ENCODE results near the gene PACS1.

Gene PACS1

DNA sequence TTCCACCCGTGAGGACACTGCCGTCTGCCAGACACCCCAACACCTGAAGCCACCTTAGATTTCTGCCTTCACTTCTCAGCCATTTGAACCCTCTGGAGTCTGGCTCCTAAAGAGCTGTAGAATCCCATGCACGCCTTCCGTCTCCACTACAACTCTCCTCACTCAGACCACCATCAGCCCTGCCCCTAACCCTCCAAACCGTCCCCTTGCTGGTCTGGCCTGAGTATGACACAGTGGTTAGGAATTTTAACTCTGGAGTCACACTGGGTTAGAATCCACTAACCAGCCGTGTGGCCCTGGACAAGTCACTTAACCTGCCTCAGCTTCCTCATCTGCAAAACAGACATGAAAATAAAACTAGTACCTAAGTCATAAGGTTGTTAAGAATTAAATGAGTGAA, 210.9 kb downstream of the PACS1 start:
- no peak overlapping the region for H3K4me3 ChIP-seq (ENCODE audit: low read length)
- WGBS, result 64% methylated on average over 6 of the region's 6 CpGs
- peaks cover 11% of the 10 kb centered on the region for H3K36me3 ChIP-seq (ENCODE audit: insufficient read depth, low read length)
- no peak overlapping the region for H3K27ac ChIP-seq (ENCODE audit: low read depth, low read length)
- no peaks in the 10 kb centered on the region for H3K27me3 ChIP-seq (ENCODE audit: insufficient read depth, low read length)
- H3K4me1 ChIP-seq (ENCODE audit: insufficient read depth, low read length), result peaks cover 10% of the 10 kb centered on the region
- no peaks in the 10 kb centered on the region for H3K9me3 ChIP-seq (ENCODE audit: insufficient read depth, low read depth, low read length)
- H3K9ac ChIP-seq (ENCODE audit: low read depth, low read length), result no peak overlapping the region

DNA sequence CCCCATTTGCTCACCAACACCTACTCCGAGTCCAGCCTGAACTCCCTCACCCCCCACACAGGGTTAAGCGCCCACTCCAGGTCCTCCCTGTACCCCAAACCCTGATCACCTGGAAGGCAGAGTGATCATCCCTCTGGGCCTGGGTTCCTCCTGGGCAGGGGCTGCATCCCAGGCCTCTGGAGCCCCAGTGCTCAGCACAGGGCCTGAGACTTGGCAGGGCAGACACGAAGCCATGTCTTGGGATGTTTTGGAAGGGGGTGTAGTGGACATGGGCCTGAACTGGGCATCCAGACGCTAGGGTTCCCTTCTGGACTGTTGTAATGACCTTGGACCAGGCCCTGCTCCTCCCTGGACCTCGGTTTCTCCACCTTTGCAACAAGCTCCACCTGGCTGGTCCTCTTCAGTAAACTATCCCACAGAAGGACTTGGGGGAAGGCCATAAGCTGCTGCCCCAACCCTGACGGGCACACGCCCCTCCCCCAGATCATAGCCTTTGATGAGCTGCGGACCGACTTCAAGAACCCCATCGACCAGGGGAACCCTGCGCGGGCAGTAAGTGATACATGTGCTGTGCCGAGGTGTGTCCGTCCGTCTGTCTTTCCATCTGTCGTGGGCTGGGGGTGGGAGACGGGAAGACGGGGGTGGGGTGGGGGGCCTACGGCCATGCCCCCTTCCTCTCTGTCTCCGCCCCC, 211.8 kb downstream of the PACS1 start:
- Histone ChIP-seq H3K36me3 (ENCODE audit: insufficient read depth, low read length) (peaks cover 15% of the 10 kb centered on the region), H3K27me3 (ENCODE audit: insufficient read depth, low read length) (no peaks in the 10 kb centered on the region), H3K4me3 (ENCODE audit: low read length) (no peak overlapping the region), H3K9me3 (ENCODE audit: insufficient read depth, low read depth, low read length) (no peaks in the 10 kb centered on the region), H3K4me1 (ENCODE audit: insufficient read depth, low read length) (peaks cover 10% of the 10 kb centered on the region), H3K9ac (ENCODE audit: low read depth, low read length) (no peak overlapping the region), H3K27ac (ENCODE audit: low read depth, low read length) (no peak overlapping the region)
- 43% methylated on average over 12 of the region's 20 CpGs for WGBS

DNA sequence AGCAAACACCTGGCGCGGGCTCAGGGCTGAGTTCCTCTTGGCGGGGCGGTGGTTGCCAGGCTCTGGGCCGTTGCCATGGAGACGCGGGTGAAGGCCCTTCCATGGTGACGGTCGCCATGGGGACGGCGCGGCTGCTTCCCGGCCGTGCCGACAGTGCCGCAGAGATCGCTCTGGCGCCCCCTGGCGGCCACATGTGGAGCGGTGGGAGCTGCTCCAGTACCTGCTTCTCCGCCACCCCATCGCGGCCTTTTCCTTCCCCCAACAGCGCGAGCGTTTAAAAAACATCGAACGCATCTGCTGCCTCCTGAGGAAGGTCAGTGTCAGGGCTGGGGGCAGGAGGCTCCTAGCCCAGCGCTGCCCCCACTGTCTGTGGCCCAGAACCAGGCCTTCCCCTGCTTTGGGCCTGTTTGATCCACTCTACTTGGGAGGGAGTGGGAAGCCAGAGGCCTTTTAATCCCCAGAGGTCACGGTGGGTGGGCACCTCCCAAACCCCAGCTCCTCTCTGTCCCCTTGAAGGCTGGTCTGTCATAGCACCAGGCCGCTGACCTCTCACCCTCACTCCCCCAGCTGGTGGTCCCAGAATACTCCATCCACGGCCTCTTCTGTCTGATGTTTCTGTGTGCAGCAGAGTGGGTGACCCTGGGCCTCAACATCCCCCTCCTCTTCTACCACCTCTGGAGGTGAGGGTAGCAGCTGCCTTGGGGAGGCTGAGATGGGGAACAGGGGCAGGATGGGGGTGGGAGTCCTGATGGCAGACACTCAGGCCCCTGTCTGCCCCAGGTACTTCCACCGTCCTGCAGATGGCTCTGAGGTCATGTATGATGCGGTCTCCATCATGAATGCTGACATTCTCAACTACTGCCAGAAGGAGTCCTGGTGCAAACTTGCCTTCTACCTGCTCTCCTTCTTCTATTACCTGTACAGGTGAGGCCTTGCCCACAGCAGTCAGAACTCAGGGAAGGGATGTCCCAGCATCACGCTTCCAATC, 212.7 kb downstream of the PACS1 start:
- H3K36me3 ChIP-seq (ENCODE audit: insufficient read depth, low read length), result peaks cover 15% of the 10 kb centered on the region
- no peak overlapping the region; the same call in 1 of the 2 replicates for H3K27ac ChIP-seq (ENCODE audit: low read depth, low read length)
- no peaks in the 10 kb centered on the region for H3K27me3 ChIP-seq (ENCODE audit: insufficient read depth, low read length)
- no peaks in the 10 kb centered on the region for H3K9me3 ChIP-seq (ENCODE audit: insufficient read depth, low read depth, low read length)
- H3K4me1 ChIP-seq (ENCODE audit: insufficient read depth, low read length), result peaks cover 10% of the 10 kb centered on the region
- no peak overlapping the region for H3K9ac ChIP-seq (ENCODE audit: low read depth, low read length)
- 13% methylated on average over 34 of the region's 35 CpGs for WGBS
- no peak overlapping the region for H3K4me3 ChIP-seq (ENCODE audit: low read length)

DNA sequence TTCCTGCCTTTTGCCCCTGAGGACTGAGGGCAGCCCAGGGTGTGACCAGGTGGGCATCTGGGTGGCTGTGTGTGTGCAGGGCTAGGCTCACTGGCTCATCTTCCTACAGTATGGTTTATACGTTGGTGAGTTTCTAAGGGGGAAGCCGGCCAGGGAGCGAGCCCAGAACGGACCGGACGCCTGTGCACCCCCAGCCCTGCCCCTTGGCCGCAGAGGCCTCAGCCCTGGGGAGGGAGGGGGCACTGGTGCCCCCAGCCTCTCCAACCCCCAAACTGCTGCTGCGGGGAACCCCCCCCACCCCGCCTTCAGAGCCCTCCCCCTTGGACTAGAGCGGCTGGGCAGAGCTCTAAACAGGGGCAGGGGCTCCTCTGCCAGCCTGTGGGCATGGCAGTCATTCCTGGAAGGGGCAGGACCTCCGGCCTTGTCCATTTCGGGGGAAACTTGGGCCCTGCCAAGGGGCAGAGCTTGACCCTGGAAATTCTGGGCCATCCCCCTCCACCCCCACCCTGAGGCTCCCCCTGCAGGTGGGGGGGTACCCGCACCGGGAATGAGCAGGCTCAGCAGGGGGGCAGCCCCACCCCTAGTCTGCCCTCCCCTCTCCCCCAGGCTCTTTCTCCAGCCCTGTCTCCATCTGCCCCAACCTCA, 213.5 kb downstream of the PACS1 start:
- peaks cover 15% of the 10 kb centered on the region for H3K36me3 ChIP-seq (ENCODE audit: insufficient read depth, low read length)
- WGBS, result 90% methylated on average over 14 of the region's 14 CpGs

DNA sequence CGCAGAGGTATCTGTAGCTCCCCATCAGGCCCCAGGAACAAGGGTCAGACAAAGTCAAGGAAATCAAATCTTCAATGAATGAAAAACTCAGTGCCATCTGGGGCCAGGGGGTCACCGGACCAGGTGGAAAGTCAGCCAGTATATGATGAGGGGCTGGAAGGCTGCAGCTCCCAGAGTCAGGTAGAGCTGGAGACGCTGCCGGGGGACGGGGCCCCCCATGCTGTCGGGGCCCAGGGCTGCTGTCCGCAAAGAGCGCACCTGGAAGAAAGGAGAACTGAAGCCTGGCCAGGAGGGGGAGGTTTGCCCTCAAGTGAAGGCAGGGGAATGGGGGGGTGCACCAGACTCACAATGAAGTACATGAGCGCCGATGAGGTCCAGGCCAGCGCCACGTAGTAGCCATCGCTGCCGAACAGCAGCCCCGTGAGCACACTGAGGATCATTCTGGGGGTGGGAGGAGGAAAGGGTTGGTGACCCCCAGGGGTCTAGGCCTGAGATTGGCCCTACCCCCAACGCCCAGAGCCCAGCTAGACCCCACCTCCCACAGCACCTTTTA, 214.5 kb downstream of the PACS1 start:
- Histone ChIP-seq H3K9ac (ENCODE audit: low read depth, low read length) (no peak overlapping the region), H3K36me3 (ENCODE audit: insufficient read depth, low read length) (peaks cover 15% of the 10 kb centered on the region), H3K27ac (ENCODE audit: low read depth, low read length) (no peak overlapping the region), H3K4me3 (ENCODE audit: low read length) (no peak overlapping the region), H3K4me1 (ENCODE audit: insufficient read depth, low read length) (peaks cover 10% of the 10 kb centered on the region), H3K27me3 (ENCODE audit: insufficient read depth, low read length) (peaks cover under 1% of the 10 kb centered on the region; the same call in 1 of the 2 replicates), H3K9me3 (ENCODE audit: insufficient read depth, low read depth, low read length) (no peaks in the 10 kb centered on the region)
- WGBS, result 95% methylated on average over 16 of the region's 16 CpGs

More for the DNA sequence above, 213.5 kb downstream of the PACS1 start:
- no peaks in the 10 kb centered on the region for H3K27me3 ChIP-seq (ENCODE audit: insufficient read depth, low read length)
- no peak overlapping the region for H3K4me3 ChIP-seq (ENCODE audit: low read length)
- H3K4me1 ChIP-seq (ENCODE audit: insufficient read depth, low read length), result peaks cover 10% of the 10 kb centered on the region
- H3K27ac ChIP-seq (ENCODE audit: low read depth, low read length), result no peak overlapping the region
- H3K9me3 ChIP-seq (ENCODE audit: insufficient read depth, low read depth, low read length), result no peaks in the 10 kb centered on the region
- no peak overlapping the region for H3K9ac ChIP-seq (ENCODE audit: low read depth, low read length)

DNA sequence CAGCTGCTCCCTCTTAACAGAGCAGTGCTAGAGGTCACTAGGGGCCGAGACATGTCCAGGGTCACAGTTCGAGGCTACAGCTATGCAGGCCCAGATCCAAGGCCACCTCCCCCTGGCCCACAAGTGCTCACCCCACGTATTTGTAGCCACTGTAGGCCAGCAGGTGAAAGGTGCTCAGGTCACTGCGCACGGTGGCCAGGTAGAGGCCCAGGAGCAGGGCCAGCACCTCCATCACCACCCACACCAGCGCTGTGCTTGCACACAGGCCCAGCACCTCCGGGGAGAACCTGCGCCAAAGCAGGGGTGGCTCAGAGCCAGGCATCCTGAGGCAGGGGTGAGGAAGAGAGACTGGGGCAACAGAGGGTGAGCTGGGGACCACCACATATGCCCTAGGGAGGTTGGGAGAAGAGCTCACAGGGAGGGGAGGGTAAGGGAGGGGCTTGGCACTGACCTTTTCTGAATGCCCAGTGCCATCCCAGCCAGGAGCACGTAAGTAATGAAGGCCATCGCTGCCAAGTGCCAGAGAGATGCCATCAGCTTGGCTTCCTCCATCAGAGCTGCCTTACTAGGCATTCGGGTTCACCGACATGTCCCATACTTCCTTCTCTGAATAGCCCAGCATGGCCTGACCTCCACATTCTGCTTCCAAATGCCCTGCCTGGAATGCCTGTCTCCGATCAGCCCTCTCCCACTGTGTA, 215.3 kb downstream of the PACS1 start:
- Histone ChIP-seq H3K4me3 (ENCODE audit: low read length) (no peak overlapping the region), H3K36me3 (ENCODE audit: insufficient read depth, low read length) (peaks cover 15% of the 10 kb centered on the region), H3K9me3 (ENCODE audit: insufficient read depth, low read depth, low read length) (no peaks in the 10 kb centered on the region), H3K27me3 (ENCODE audit: insufficient read depth, low read length) (peaks cover 8% of the 10 kb centered on the region), H3K27ac (ENCODE audit: low read depth, low read length) (no peak overlapping the region), H3K4me1 (ENCODE audit: insufficient read depth, low read length) (peaks cover 14% of the 10 kb centered on the region), H3K9ac (ENCODE audit: low read depth, low read length) (no peak overlapping the region)
- WGBS, result 93% methylated on average over 13 of the region's 13 CpGs

DNA sequence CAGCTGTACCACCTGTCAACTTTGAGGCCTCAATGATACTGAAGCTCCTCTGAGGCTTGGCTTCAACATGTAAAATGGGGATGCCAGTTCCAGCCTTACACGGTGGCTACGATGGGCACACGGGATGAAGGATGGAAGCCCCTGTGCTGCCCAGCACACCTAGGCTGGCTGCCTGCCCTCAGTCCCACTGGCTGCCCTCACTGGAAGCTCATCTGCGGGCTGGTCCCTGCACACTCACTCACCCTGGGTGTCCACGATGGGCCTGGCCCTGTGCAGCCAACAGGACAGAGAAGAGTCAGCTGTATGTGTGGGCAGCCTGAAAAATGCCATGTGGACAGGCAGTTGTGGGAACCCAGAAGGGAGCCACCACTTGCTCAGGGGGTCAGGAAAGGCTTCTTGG, 216.6 kb downstream of the PACS1 start:
- Histone ChIP-seq H3K9me3 (ENCODE audit: insufficient read depth, low read depth, low read length) (no peaks in the 10 kb centered on the region), H3K4me1 (ENCODE audit: insufficient read depth, low read length) (peaks cover 12% of the 10 kb centered on the region), H3K36me3 (ENCODE audit: insufficient read depth, low read length) (peaks cover 15% of the 10 kb centered on the region), H3K4me3 (ENCODE audit: low read length) (no peak overlapping the region), H3K27ac (ENCODE audit: low read depth, low read length) (no peak overlapping the region), H3K27me3 (ENCODE audit: insufficient read depth, low read length) (peaks cover 20% of the 10 kb centered on the region), H3K9ac (ENCODE audit: low read depth, low read length) (no peak overlapping the region)
- 88% methylated on average over 5 of the region's 5 CpGs for WGBS

DNA sequence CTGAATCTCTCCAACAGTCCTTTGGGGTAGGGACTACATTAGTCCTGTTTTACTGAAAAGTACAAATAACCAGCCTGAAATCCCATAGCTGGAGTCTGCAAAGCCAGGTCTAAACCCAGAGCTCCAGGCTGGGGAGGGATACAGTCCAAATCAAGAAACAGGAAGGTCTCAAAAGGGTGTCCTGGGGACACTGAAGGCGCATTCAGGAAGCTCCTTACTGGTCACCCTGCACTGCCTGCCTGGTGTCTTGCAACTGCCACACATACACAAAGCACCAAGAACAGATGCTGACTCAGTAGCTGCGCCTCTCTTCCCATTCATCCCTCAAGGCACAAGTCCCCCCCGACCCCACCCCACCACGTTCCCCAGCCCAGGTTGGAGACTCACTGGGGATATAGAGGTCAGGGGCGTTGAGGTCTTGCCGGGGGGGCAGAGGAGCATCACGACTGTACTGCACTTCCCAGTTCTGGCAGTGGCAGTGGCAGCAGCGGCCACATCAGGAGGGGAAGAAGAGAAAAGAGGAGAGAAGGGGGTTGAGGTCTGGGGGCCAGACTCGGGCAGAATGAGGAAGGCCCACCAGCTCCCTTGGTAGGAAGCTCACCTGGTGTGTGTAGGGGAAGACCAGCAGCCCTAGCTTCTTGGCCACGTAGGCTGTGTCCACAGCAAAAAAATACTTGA, 217.3 kb downstream of the PACS1 start:
- H3K4me1 ChIP-seq (ENCODE audit: insufficient read depth, low read length), result peaks cover 9% of the 10 kb centered on the region; the same call in 1 of the 2 replicates
- H3K27ac ChIP-seq (ENCODE audit: low read depth, low read length), result no peak overlapping the region
- peaks cover 27% of the 10 kb centered on the region for H3K27me3 ChIP-seq (ENCODE audit: insufficient read depth, low read length)
- peaks cover 15% of the 10 kb centered on the region for H3K36me3 ChIP-seq (ENCODE audit: insufficient read depth, low read length)
- no peak overlapping the region for H3K9ac ChIP-seq (ENCODE audit: low read depth, low read length)
- H3K4me3 ChIP-seq (ENCODE audit: low read length), result peak overlapping the region; percentile 69; the same call in 1 of the 2 replicates
- WGBS, result 92% methylated on average over 10 of the region's 10 CpGs
- no peaks in the 10 kb centered on the region for H3K9me3 ChIP-seq (ENCODE audit: insufficient read depth, low read depth, low read length)

DNA sequence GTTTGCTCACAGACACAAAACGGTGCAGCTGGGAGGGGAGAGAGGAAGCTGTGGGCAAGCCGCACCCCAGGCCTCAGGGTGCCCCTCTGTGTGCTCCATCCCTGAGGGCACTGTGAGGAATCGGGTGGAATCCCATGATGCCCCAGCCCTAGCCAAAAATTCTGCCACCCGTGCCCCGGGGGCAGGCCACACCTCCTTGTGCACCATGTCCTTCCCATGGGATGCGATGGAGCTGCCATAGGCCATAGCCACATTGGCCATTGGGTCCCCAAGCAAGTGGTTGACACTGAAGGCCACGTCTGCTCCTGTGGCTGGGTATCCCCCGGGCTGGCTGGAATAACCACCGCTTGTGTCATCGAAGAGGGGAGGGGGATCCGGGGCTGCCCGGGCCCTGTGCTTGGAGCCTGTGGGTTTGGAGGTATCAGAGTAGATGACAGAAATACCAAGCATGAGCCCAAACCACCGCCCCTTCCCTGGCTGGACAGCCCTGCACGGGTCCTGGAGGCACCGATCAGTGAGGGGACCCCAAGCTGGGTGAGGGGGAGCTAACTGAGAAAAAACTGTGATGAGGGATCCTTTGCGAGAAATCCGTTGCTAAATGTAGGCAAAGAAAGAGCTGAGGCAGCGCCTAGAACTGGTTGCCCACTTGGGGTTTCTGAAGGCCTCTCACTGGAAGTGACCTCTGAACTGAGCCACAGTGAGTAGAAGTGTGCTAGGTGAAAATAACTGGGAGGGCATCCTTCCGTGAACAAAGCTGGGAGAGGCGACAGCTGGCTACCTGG, 218.0 kb downstream of the PACS1 start:
- Histone ChIP-seq H3K9me3 (ENCODE audit: insufficient read depth, low read depth, low read length) (no peaks in the 10 kb centered on the region), H3K27me3 (ENCODE audit: insufficient read depth, low read length) (peaks cover 34% of the 10 kb centered on the region), H3K27ac (ENCODE audit: low read depth, low read length) (peak overlapping the region; percentile 72; the same call in 1 of the 2 replicates), H3K4me3 (ENCODE audit: low read length) (peak overlapping the region; percentile 69), H3K36me3 (ENCODE audit: insufficient read depth, low read length) (peaks cover 15% of the 10 kb centered on the region), H3K9ac (ENCODE audit: low read depth, low read length) (peak overlapping the region; percentile 76), H3K4me1 (ENCODE audit: insufficient read depth, low read length) (peaks cover 5% of the 10 kb centered on the region; the same call in 1 of the 2 replicates)
- 57% methylated on average over 20 of the region's 20 CpGs for WGBS
